T47D (cell line): ENCODE data around the gene PITX2.
A peak's percentile ranks its signal among the peaks of the same experiment; 100 is the strongest.

Experiments
- DNase-seq, 2 experiments: peaks; one replicate each; pipeline versions ENCODE4 v3.0.0 to v3.0.0-alpha.2; 2011 to 2012; ENCODE audit warnings: low read depth in 1 of 2, low spot score in 1 of 2
- JUND ChIP-seq: IDR thresholded peaks from 2 replicates; pipeline ENCODE4 v1.6.1; 2012; ENCODE audit warnings: low read depth
- in situ Hi-C: cut with HindIII; loops from 2 replicates; pipeline ENCODE4 v1.10.0; 2016; ENCODE audit warnings: low sequenced_read_pairs, low pct_unique_long_range_greater_than_20kb

The PITX2 gene

GRCh38 chr4:110643096-110643495 lies 20.2 kb upstream of the PITX2 start:
- DNase-seq = no peak
- in situ Hi-C loops = no loop called here
- TF ChIP-seq JUND = no peak

- no peak for TF ChIP-seq JUND
- no peak for DNase-seq
- in situ Hi-C loops = no loop called here
Observed at GRCh38 chr4:110641218-110641617, 18.3 kb upstream of the PITX2 start.

- in situ Hi-C loops = no loop called here
- DNase-seq = peak in 1 of 2 experiments; percentile 16
- TF ChIP-seq JUND = no peak
Observed at GRCh38 chr4:110640576-110640975, 17.7 kb upstream of the PITX2 start.

GRCh38 chr4:110639207-110640090 lies 16.6 kb upstream of the PITX2 start:
- TF ChIP-seq JUND = no peak
- in situ Hi-C loops = no loop called here
- DNase-seq = no peak

- DNase-seq = no peak
- in situ Hi-C loops = no loop called here
- TF ChIP-seq JUND = no peak
Observed at GRCh38 chr4:110638089-110638746, 15.3 kb upstream of the PITX2 start.

- in situ Hi-C loops = no loop called here
- no peak for TF ChIP-seq JUND
- DNase-seq = no peak
Observed at GRCh38 chr4:110637408-110638088, 14.7 kb upstream of the PITX2 start.

GRCh38 chr4:110636680-110637407 lies 14.0 kb upstream of the PITX2 start:
- in situ Hi-C loops = no loop called here
- TF ChIP-seq JUND = no peak
- DNase-seq = no peak

- no peak for TF ChIP-seq JUND
- DNase-seq = no peak
- in situ Hi-C loops = no loop called here
Observed at GRCh38 chr4:110636171-110636679, 13.3 kb upstream of the PITX2 start.

GRCh38 chr4:110635163-110635865 lies 12.4 kb upstream of the PITX2 start:
- in situ Hi-C loops = no loop called here
- TF ChIP-seq JUND = no peak
- no peak for DNase-seq

GRCh38 chr4:110634350-110635162 lies 11.7 kb upstream of the PITX2 start:
- no peak for DNase-seq
- in situ Hi-C loops = no loop called here
- TF ChIP-seq JUND = no peak
